ENCODE results near the gene ACTC1.

ACTC1 gene

GRCh38 chr15:34759347-34759746 is 36.0 kb downstream of the ACTC1 start:
- no peak for DNase-seq

GRCh38 chr15:34757262-34757661 is 38.1 kb downstream of the ACTC1 start:
- no peak for DNase-seq

DNA sequence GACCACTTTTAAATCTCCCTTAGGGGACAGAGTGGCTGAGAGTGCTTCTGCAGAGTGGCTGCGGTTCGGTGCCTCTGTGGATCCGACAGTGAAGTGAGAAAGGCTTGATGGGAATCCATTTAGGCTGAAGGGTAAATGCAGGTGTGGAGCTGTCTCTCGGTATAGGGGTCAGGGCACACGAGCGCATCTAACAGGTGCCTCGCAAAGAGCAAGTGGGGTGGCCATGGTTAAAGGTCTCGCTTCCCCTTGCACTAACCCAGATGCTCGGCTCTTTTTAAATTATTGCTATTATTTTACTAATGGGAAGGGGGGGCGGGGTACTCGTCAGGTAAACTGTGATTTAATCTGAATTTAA is 40.0 kb downstream of the ACTC1 start:
- DNase-seq, result no peak

GRCh38 chr15:34754674-34755418 is 40.5 kb downstream of the ACTC1 start, which contains the start of gene GJD2:
GJD2 (minus strand) TSS chr15:34754998; CDS start chr15:34754488, 510 bp downstream.
- DNase-seq, result peak in 8 of 58 donors; percentile 3 to 47 (median 13)

DNA sequence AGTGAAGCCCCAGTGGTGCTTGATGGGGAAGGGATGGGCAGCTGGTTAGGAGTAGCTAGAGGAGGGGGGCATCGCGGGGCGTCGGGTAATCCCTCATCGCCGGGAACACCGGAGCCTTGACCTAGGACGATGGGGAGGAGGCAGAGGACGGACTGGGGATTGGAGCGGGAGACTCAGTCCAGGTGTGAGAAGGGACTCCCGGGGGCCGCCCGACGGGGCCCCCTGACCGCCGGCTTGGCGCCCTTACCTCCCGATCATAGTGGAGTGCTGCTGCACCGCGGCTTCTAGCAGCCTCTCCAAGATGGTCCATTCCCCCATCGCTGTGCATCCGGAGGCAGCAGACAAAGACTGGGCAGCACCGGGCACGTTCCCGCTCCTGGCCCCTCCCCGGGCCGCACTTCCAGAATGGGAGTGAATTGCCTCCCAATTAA is 41.2 kb downstream of the ACTC1 start:
- no peak for DNase-seq

DNA sequence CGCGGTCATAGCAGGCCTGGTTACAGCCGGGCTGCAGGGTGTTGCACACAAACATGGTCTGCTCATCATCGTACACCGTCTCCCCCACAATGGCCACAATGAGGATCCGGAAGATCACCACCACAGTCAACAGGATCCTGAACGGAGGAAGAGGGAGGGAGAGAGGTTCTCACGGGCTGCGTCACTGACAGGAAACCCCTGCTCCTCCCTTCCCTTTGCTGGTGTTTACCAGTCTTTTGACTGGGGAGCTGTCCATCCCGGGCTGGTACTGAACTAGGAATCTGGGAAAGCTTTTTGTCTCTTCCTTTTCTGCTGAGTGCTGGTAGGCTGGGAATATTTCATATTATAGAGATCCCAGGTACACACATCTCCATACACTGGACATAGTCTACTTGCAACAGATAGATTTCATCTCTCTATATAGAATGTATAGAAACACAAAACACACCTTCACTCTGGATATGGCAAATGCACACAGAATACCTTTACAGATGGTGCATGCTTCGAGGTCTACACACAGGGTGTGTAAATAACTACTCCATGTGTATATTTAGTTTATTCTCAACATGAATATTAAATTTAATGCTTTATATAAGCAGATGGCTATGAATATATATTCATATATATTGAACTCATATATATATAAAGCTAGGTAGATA is 42.0 kb downstream of the ACTC1 start:
- peak in 2 of 58 donors; percentile 2 to 4 for DNase-seq

- peak in 1 of 58 donors; percentile 14 for DNase-seq
Observed at GRCh38 chr15:34749691-34750090, 45.7 kb downstream of the ACTC1 start.
